Measurements from ENCODE around the gene PXMP4. TPM values are rescaled to one million over a fixed set of nuclear protein-coding genes. Genes with fewer than 3 reads are reported as not detected.

PXMP4 gene
- total RNA-seq, 1 donor from 2014 or later: 6.6 TPM

GRCh38 chr20:33739493-33739892 lies 19.4 kb upstream of the PXMP4 start:
- intact Hi-C loops (cut with DNase I): loop anchor here (10.0 kb wide), 1 partner anchor 65 kb away; the partner anchor contains the start of gene NECAB3

GRCh38 chr20:33736962-33737361 lies 16.9 kb upstream of the PXMP4 start:
- intact Hi-C loops (cut with DNase I): loop anchor here (10.0 kb wide), 1 partner anchor 62 kb away; the partner anchor contains the start of gene NECAB3
- H3K36me3 ChIP-seq: no peaks in the 10 kb centered on the region
- no peak for TF ChIP-seq POLR2A (IDR thresholded peaks at IDR 0.05)
- no peak for TF ChIP-seq POLR2AphosphoS5 (IDR thresholded peaks at IDR 0.05; ENCODE audit: insufficient read depth in 1 of 2, low read depth in 1 of 2)
- no peak for TF ChIP-seq CTCF (IDR thresholded peaks at IDR 0.05)

More at GRCh38 chr20:33739493-33739892, 19.4 kb upstream of the PXMP4 start:
- Histone ChIP-seq H3K27me3 (no peaks in the 10 kb centered on the region), H3K27ac (no peak overlapping the region), H3K9me3 (peaks cover 11% of the 10 kb centered on the region), H3K4me1 (peaks cover 2% of the 10 kb centered on the region), H3K36me3 (no peaks in the 10 kb centered on the region), H3K4me3 (no peak overlapping the region)
- no peak for DNase-seq (ENCODE audit: extremely low spot score in 2 of 2)
- TF ChIP-seq POLR2AphosphoS5 (IDR thresholded peaks at IDR 0.05; ENCODE audit: insufficient read depth in 1 of 2, low read depth in 1 of 2) (no peak), POLR2A (IDR thresholded peaks at IDR 0.05) (no peak), CTCF (IDR thresholded peaks at IDR 0.05) (no peak)

GRCh38 chr20:33733654-33734576 lies 13.8 kb upstream of the PXMP4 start:
- TF ChIP-seq CTCF (IDR thresholded peaks at IDR 0.05) (no peak), POLR2AphosphoS5 (IDR thresholded peaks at IDR 0.05; ENCODE audit: insufficient read depth in 1 of 2, low read depth in 1 of 2) (peak in 1 of 2 donors; percentile 33)
- H3K9me3 ChIP-seq: peaks cover 11% of the 10 kb centered on the region
- H3K4me3 ChIP-seq: no peak overlapping the region
- peaks cover 31% of the 10 kb centered on the region for H3K4me1 ChIP-seq
- H3K36me3 ChIP-seq: no peaks in the 10 kb centered on the region
- H3K27ac ChIP-seq: peak overlapping the region; percentile 91
- intact Hi-C loops (cut with DNase I): loop anchor here (10.0 kb wide), 1 partner anchor 59 kb away; the partner anchor contains the start of gene NECAB3
- no peaks in the 10 kb centered on the region for H3K27me3 ChIP-seq
- DNase-seq (ENCODE audit: extremely low spot score in 2 of 2): no peak

More at GRCh38 chr20:33736962-33737361, 16.9 kb upstream of the PXMP4 start:
- Histone ChIP-seq H3K27ac (no peak overlapping the region), H3K9me3 (peaks cover 11% of the 10 kb centered on the region), H3K27me3 (no peaks in the 10 kb centered on the region), H3K4me1 (peaks cover 22% of the 10 kb centered on the region), H3K4me3 (no peak overlapping the region)
- no peak for DNase-seq (ENCODE audit: extremely low spot score in 2 of 2)

GRCh38 chr20:33732166-33732970 lies 12.3 kb upstream of the PXMP4 start:
- Histone ChIP-seq H3K4me3 (peak overlapping the region; percentile 49 to 58), H3K27me3 (no peaks in the 10 kb centered on the region), H3K27ac (peak overlapping the region; percentile 91), H3K4me1 (peaks cover 31% of the 10 kb centered on the region), H3K9me3 (peaks cover 11% of the 10 kb centered on the region), H3K36me3 (no peaks in the 10 kb centered on the region)
- TF ChIP-seq CTCF (IDR thresholded peaks at IDR 0.05): peak in 1 of 3 experiments; percentile 20
- no peak for TF ChIP-seq POLR2A (IDR thresholded peaks at IDR 0.05)
- peak in 1 of 2 donors; percentile 41 for TF ChIP-seq POLR2AphosphoS5 (IDR thresholded peaks at IDR 0.05; ENCODE audit: insufficient read depth in 1 of 2, low read depth in 1 of 2)
- DNase-seq (ENCODE audit: extremely low spot score in 2 of 2): peak in 1 of 2 donors; percentile 87
- intact Hi-C loops (cut with DNase I): loop anchor here (10.0 kb wide), 1 partner anchor 58 kb away; the partner anchor contains the start of gene NECAB3

All from vagina (tissue), 2 donors.